ENCODE data around the gene LPIN2.
"Not testable (repeated sequence)": the region's sequence is repeated elsewhere in the genome, so short reads cannot be mapped to it uniquely, and the experiment has no call there.

The LPIN2 gene

GRCh38 chr18:3010086-3010485 lies 2.9 kb downstream of the LPIN2 start:
- TF ChIP-seq CTCF (conservative IDR thresholded peaks at IDR 0.05), result no peak
- TF ChIP-seq ZFX (IDR thresholded peaks at IDR 0.05), result no peak
- H3K27ac ChIP-seq, result no peak overlapping the region

DNA sequence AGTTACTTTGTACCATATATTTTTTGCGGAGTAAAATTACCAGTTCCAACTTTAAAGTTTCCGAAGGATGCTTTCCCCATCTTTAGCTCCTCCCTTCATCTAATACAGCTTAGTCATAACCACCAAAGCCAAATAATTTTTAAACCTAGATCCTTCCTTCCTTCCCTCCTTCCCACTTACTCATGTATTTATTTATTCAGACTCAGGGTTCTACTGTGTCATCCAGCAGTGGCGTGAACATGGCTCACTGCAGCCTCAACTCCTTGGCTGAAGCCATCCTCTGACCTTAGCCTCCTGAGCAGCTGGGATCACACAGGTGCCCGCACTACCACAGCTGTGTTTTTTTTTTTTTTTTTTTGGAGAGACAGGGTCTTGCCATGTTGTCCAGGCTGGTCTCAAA lies 4.4 kb downstream of the LPIN2 start:
- TF ChIP-seq ZFX (IDR thresholded peaks at IDR 0.05), result no peak
- TF ChIP-seq CTCF (conservative IDR thresholded peaks at IDR 0.05), result no peak
- H3K27ac ChIP-seq, result no peak overlapping the region

DNA sequence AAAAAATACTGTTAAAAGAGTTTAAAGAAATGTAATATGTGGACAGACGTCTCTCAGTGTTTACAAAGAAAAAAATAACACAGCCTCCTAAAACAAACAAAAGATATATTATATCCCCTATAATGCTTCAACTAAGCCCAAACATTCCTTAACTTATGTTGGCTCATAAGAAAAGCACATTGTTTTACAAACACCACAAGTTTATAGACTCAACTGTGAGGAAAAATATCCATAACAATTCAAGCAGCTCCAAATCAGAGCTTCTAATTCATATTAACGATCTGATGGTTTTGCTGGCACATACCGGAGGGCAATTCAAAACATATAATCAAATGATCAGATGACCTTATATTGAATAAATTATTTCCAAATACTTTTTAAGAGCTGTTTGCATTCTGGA lies 5.5 kb downstream of the LPIN2 start:
- H3K27ac ChIP-seq, result no peak overlapping the region
- no peak for TF ChIP-seq ZFX (IDR thresholded peaks at IDR 0.05)
- no peak for TF ChIP-seq CTCF (conservative IDR thresholded peaks at IDR 0.05)

- H3K27ac ChIP-seq, result no peak overlapping the region
- TF ChIP-seq CTCF (conservative IDR thresholded peaks at IDR 0.05) (no peak), ZFX (IDR thresholded peaks at IDR 0.05) (no peak)
Measured at GRCh38 chr18:3005462-3005861, 7.5 kb downstream of the LPIN2 start.

GRCh38 chr18:3003766-3004165 lies 9.2 kb downstream of the LPIN2 start:
- H3K27ac ChIP-seq, result not testable (repeated sequence)

DNA sequence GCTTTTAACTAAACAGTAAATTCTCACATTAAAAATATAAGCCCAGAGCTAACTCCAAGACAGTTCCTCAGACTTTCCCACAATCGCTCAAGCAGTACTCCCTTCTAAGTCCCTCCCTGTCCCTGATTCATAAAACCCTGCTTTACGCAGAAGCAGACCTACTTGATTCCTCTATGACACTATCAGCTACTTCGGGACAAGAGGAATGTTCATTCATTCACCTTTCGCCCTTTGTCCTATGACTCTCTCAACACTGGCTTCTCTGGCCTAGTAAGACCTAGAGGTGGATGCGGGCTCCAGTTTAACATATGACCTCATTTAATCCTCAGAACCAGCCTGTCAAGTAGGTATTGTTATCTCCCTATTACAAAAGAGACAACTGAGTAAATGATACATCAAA lies 10.2 kb downstream of the LPIN2 start:
- no peak overlapping the region for H3K27ac ChIP-seq
- no peak for TF ChIP-seq ZFX (IDR thresholded peaks at IDR 0.05)
- TF ChIP-seq CTCF (conservative IDR thresholded peaks at IDR 0.05), result no peak

GRCh38 chr18:2998644-2999043 lies 14.3 kb downstream of the LPIN2 start:
- H3K27ac ChIP-seq, result peak overlapping the region; percentile 82
- TF ChIP-seq ZFX (IDR thresholded peaks at IDR 0.05) (no peak), CTCF (conservative IDR thresholded peaks at IDR 0.05) (no peak)

- no peak for TF ChIP-seq CTCF (conservative IDR thresholded peaks at IDR 0.05)
- H3K27ac ChIP-seq, result peak overlapping the region; percentile 82
Measured at GRCh38 chr18:2997846-2998564, 14.9 kb downstream of the LPIN2 start.

All from C4-2B (cell line).